HG02571 (cell line): ENCODE measurements around the gene CDC42EP1.
"Not testable (repeated sequence)": the region's sequence is repeated elsewhere in the genome, so short reads cannot be mapped to it uniquely, and the experiment has no call there.

ENCODE experiments used
- ATAC-seq: cut with Tn5 transposase; IDR thresholded peaks from one replicate; pipeline ENCODE4 v1.9.1; 2021; ENCODE audit warnings: mild to moderate bottlenecking, moderate library complexity; ENCODE audit not compliant: unreplicated experiment

The CDC42EP1 gene

DNA sequence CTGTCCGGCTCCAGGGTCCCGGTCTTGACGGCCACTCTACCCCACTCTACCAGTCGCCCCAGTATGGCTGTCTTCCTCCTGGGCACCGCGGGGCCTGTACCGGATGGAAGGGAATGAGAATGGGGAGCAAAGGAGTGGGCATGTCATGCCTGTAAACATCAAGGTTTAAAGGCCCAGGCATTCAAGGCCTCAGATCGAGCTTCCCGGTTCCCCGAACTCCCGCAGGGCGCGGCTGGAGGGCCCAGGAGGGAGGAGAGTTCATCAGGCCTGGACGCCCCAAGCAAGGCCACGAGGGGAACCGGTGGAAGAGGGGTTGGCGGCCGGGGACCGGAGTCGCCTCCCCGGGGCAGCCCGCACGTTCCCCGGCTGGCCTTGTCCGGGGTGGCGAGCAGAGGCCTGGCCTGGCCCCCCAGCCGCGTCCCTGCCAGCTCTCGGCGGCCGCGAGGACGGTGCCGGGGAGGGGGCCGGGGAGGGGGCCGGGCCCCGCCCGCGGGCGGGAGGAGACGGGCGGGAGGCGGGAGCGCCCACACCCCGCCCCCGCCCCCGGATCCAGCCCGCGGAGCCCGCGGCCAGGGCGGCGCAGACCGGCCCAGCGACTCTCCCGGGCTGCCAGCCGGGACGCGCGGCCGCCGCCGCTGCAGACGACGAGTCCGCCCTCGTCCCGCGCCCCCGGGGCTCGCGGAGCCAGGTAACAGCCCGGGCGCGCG, at the start of gene CDC42EP1:
Gene CDC42EP1, plus strand, starts transcription at position 580 of the 707 bp plus-strand sequence. CDS start 5,870 bp downstream, outside the sequence.
- ATAC-seq: no peak

DNA sequence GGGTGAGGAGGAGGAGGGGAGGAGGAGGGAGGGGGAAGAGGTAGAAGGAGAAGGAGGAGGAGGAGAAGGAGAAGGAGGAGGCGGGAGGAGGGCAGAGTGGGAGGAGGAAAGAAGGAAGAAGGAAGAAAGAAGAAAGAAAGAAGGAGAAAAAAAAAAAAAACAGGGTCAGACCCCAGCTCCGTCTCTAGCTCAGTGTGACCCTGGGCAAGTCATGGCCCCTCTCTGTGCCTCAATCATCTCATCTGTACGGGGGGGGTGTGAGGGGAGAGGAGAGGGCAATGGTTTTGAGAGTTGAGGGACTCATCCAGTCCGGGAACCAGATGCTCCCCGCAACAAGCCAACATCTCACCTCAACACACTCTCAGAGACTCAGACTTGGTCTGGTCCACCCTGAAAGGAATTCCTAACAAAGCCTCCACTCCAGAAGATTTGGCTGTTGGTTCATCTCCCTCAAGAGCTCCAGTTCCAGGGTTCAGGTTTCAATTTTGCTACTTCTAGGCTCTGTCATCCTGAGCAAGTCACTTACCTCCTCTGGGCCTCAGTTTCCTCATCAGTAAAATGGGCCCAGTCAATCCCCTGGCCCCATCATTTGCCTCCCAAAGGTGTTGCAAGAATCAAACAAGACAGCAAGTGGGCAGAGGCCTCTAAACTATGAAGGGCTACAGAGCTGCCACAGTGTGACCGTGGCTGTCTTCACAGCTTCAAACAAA, 48.7 kb upstream of the CDC42EP1 start:
- ATAC-seq: no peak

GRCh38 chr22:37514526-37515051, 45.7 kb upstream of the CDC42EP1 start:
- no peak for ATAC-seq

DNA sequence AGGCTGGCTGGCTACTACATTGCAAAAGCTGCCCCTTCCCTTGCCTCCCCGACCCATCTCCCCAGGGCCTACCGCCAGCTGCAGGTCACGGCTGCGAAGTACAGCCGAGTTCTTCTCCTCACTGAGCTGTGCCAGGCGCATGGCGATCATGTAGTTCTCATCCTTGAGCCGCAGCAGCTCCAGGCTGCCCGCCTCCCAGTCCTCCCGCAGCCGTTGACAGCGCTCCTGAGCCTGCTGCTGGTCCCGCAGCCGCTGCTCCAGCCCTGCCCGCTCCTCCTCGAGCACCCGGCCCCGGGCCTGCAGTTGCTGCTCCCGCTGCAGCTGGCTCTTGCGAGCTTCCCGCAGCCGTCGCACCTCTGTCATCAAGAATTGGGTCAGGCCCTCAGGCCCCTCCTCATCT, 44.4 kb upstream of the CDC42EP1 start:
- no peak for ATAC-seq

GRCh38 chr22:37516456-37516855, 43.8 kb upstream of the CDC42EP1 start:
- no peak for ATAC-seq

DNA sequence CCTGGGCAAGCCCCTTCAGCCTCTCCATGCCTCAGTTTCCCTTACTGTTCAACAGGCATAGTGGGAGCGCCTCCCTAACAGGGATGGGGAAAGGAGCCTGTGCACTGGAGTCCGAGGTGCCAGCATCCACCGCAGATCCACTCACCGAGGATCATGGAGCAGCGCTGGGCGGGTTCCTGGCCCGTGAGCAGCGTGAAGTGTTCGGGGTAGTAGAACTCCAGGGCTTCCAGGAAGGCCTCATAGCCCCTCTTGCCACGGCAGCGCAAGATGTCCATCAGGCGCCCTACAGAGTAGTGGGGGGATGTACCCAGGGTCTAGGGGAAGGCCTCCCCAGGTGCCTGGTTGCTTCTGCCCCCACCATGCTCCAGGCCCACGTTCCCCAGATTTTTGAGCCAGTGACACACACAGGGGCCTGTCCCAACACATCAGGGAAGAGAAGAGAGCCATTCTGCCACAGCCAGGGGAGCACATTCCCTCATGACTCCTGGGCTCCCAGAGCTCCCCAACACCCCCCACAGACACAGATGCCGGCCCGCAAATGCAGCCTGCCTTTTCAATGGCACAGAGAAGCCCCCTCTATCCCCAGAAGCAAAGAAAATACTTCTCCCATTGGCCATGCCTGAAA, 42.3 kb upstream of the CDC42EP1 start:
- ATAC-seq: no peak

DNA sequence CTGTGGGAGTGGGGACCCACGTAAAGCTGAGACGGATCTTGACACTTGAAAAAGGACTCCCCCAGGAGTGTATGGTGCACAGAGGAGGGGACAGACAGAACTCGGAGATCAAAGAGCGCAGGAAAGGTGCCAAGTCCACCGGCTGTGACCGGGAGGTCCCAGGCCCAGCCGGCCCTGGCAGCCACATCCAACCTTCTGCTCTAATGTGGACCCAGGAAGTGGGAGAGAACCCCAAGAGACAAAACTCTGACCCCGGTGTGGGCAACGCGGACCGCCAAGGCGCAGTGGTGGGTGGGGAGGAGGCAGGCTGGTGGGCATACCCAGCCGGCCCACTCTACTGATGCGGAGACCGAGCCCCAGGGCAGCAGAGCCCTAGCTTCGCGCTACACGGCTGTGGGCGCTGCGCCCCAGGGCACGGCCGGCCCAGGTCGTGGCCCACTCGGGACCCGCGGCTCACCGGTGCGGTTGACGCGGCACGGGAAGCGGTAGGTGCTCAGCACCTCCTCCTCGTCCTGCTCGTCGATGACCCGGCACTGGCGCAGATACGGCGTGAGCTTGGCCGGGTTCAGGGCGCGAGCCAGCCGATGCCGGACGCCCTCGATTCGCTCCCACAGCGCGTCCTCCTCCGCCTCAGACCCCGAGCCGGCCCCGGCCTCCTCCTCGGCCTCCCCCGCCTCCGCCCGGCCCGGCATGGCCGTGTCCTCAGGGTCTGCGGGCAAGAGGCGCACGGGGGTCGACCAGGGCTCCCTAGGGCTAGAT, 41.6 kb upstream of the CDC42EP1 start:
- no peak for ATAC-seq

- ATAC-seq: no peak
These were observed 40.7 kb upstream of the CDC42EP1 start, which contains the start of gene CARD10 for GRCh38 chr22:37519268-37520195. TSS of gene CARD10 (minus strand) at chr22:37519415. CDS start at chr22:37519200, 215 bp downstream.

DNA sequence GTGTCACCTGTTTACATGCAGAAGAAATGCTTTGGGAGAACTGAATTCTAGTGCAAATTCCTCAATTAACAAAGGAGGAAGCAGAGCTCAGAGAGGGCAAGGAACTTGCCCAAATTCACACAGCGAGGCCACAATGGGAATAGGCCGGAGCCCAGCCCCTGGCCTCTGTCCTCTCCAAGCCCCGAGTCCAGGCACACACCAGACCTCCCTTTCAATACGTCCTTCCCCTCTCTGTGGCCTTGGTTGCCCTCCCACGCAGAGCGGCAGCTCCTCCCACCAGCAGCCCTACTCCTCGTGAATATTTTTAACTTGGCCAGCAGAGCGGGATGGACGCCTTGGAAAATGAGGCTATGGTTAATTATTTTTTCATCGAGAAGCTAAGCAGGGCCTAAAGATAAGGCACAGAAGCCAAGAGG, 39.5 kb upstream of the CDC42EP1 start:
- ATAC-seq: no peak

- ATAC-seq: no peak
These were observed 39.0 kb upstream of the CDC42EP1 start for GRCh38 chr22:37521236-37521739.

- no peak for ATAC-seq
These were observed 37.8 kb upstream of the CDC42EP1 start for GRCh38 chr22:37522482-37522881.

- ATAC-seq: no peak
These were observed 35.1 kb upstream of the CDC42EP1 start for GRCh38 chr22:37525073-37525745.

DNA sequence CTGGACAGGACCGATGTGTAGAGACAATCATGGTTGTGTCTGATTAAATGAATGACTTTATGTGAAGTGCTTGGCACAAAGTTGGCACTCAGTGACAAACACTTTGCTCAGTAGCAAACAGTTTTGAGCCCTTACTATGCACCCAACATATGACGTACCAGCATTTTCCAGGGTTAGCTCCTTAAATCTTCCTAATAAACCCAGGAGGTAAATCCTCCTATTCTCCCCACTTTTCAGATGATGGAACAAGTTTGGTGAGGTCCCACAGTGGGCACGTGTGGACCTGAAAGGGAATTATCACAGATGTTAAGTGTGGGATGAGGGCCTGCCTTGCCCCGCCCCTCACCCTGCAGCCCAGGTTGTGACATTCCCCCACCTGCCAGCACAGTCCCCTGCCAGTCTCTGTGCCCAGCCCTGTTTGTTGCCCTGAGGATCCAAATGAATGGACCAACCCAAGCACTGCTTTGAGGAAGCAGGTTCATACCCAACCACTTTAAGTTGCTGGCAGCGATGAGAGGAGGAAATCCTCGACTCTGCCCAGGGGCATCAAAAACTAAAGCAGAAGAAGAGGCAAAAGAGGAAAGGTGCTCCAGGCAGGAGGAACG, 34.4 kb upstream of the CDC42EP1 start:
- ATAC-seq: no peak

DNA sequence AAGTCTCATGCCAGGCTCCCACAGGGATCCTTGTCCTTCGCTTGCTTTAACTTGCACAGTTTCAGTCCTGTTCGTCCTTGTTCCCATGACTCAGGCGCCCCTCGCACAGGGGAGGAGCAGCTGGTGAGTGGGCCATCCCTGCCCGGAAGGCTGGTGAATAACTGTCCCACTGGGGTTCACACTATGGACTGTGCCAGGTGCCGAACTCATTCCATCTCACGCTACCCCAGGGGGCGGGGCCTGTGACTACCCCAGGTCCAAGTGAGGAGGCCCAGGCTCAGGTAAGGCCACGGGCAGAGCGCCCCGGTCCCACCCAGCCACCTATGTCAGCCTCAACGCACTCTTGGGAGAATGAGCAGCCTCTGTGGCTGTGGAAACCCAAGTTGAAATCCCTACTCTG, 33.9 kb upstream of the CDC42EP1 start:
- ATAC-seq: no peak

DNA sequence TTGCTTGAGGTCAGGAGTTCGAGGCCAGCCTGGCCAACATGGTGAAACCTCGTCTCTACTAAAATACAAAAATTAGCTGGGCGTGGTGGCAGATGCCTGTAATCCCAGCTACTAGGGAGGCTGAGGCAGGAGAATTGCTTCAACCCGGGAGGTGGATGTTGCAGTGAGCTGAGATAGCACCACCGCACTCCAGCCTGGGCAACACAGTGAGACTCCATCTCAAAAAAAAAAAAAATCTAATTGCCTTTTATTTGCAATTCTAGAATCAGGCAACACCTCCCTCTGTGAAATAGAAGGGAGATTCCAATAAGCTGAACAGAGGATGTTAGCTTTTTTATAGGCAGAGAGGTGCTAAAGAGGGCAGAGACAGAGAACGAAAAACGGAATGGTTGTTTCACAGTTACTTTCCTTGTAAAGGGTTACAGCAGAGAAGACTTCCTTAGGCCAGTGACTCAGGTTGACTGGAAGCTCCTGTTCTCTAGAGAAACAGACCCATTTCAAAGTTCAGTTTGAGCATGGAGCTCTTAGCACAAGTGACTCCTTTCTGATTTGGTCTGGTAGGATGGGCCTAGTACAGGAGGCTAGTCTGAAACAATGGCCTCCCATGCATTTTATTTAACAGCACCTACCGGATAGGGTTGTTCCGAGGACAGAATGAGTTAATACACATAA, 33.1 kb upstream of the CDC42EP1 start:
- ATAC-seq: not testable (repeated sequence)

- not testable (repeated sequence) for ATAC-seq
These were observed 32.3 kb upstream of the CDC42EP1 start for GRCh38 chr22:37527952-37528351.

- no peak for ATAC-seq
These were observed 30.5 kb upstream of the CDC42EP1 start for GRCh38 chr22:37529652-37530345.
